Activated CD8-positive, alpha-beta T cell treated with anti-CD3 and anti-CD28 coated beads, Interleukin-2, amount 10 ng/mL, durations not matched to agents 7 days and 5 days (primary cell): ENCODE results near the gene HMGCS2. TPM values are rescaled to one million over a fixed set of nuclear protein-coding genes. Genes with fewer than 3 reads are reported as not detected.
A peak's percentile ranks its signal among the peaks of the same experiment; 100 is the strongest.

Source experiments
- ATAC-seq: fragments of 150-1000 bp; cut with Tn5 transposase; one replicate; pipeline ENCODE4 v1.10.0; 2021; ENCODE audit warnings: moderate library complexity
- CTCF ChIA-PET: fragments of 350-600 bp; sonication (Branson Sonifier 250); formaldehyde crosslinking; loops from one replicate; lab custom pipeline; 2021; ENCODE audit warnings: antibody characterized with exemption; lab: Charles Lee
- POLR2A ChIA-PET: fragments of 350-600 bp; sonication (Branson Sonifier 250); formaldehyde crosslinking; loops from one replicate; lab custom pipeline; 2021; ENCODE audit warnings: antibody characterized with exemption; lab: Charles Lee
- DNase-seq: peaks from one replicate; pipeline ENCODE4 v3.0.0-alpha.2; 2020
- H3K27ac Mint-ChIP-seq: one replicate; pipeline ENCODE4 v1.8.0; 2021; ENCODE audit warnings: mild to moderate bottlenecking, mixed read lengths
- H3K27me3 Mint-ChIP-seq: one replicate; pipeline ENCODE4 v1.8.0; 2021; ENCODE audit warnings: low read depth, mixed read lengths
- H3K36me3 Mint-ChIP-seq: one replicate; pipeline ENCODE4 v1.8.0; 2021; ENCODE audit warnings: low read depth, mixed read lengths
- H3K4me1 Mint-ChIP-seq: one replicate; pipeline ENCODE4 v1.8.0; 2021; ENCODE audit warnings: low read depth, mixed read lengths
- H3K4me3 Mint-ChIP-seq: one replicate; pipeline ENCODE4 v1.8.0; 2021; ENCODE audit warnings: mild to moderate bottlenecking, mixed read lengths
- H3K9me3 Mint-ChIP-seq: one replicate; pipeline ENCODE4 v1.8.0; 2022; ENCODE audit warnings: mixed read lengths; ENCODE audit not compliant: insufficient read depth
- total RNA-seq, 2 experiments: library from RNA; stranded (reverse); gene quantifications; one replicate each; pipeline ENCODE4 v1.2.3, GENCODE V29; 2021

HMGCS2 gene
- total RNA-seq, 2 experiments from 2014 or later: not detected

- POLR2A ChIA-PET: no interaction called here
These were observed 40.7 kb downstream of the HMGCS2 start for GRCh38 chr1:119727991-119728390.

DNA sequence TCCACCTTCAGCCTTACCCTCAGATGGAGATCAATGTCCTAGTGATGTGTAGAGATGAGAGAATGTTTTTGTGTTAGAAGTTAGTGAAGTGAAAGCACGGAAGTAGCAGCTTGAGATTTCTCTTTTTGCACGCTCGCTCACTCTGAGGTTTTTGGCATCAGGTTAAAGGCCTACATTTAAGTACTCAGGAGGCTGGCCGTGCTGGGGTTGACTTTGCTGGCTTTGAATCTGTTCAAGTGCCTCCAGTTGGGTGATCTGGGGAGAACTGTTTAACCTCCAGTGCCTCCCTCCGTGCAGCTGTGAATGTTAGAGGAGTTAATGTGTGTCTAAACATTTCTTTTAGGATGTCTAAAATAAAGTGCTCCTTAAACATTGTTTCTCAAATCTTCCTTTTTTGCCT, 43.1 kb downstream of the HMGCS2 start:
- H3K36me3 Mint-ChIP-seq: peaks cover 79% of the 10 kb centered on the region
- H3K27me3 Mint-ChIP-seq: no peaks in the 10 kb centered on the region
- POLR2A ChIA-PET: no interaction called here
- H3K9me3 Mint-ChIP-seq: no peaks in the 10 kb centered on the region
- CTCF ChIA-PET: interaction anchor here (1.2 kb wide), 1 partner anchor 18 kb away, joined by 4 read pairs; no protein-coding TSS in a partner anchor
- ATAC-seq (no peak), DNase-seq (no peak)
- peaks cover 2% of the 10 kb centered on the region for H3K4me1 Mint-ChIP-seq
- H3K4me3 Mint-ChIP-seq: no peak overlapping the region
- H3K27ac Mint-ChIP-seq: peak overlapping the region; percentile 43

More at GRCh38 chr1:119727991-119728390, 40.7 kb downstream of the HMGCS2 start:
- Mint-ChIP-seq H3K4me1 (no peaks in the 10 kb centered on the region), H3K27me3 (no peaks in the 10 kb centered on the region), H3K4me3 (no peak overlapping the region), H3K27ac (no peak overlapping the region), H3K9me3 (no peaks in the 10 kb centered on the region), H3K36me3 (peaks cover 73% of the 10 kb centered on the region)
- CTCF ChIA-PET: interaction anchor here (0.9 to 1.3 kb wide), 2 partner anchors 17 to 21 kb away, joined by 3 to 4 read pairs; no protein-coding TSS in a partner anchor
- no peak for ATAC-seq
- no peak for DNase-seq

- Mint-ChIP-seq H3K27ac (peak overlapping the region; percentile 39), H3K4me3 (no peak overlapping the region), H3K4me1 (peaks cover 2% of the 10 kb centered on the region), H3K36me3 (peaks cover 78% of the 10 kb centered on the region), H3K9me3 (no peaks in the 10 kb centered on the region), H3K27me3 (no peaks in the 10 kb centered on the region)
- ATAC-seq (no peak), DNase-seq (no peak)
- ChIA-PET POLR2A (interaction anchor here (1.9 kb wide), 1 partner anchor 13 kb away, joined by 6 read pairs; the partner anchor contains the start of gene PHGDH), CTCF (interaction anchor here (0.9 to 1.2 kb wide), 3 partner anchors 19 to 84 kb away, joined by 3 to 4 read pairs (median 3); partner anchors contain the start of gene ZNF697)
These were observed 44.0 kb downstream of the HMGCS2 start for GRCh38 chr1:119724611-119725218.

GRCh38 chr1:119721896-119722295, 46.8 kb downstream of the HMGCS2 start:
- no peak for ATAC-seq
- H3K27me3 Mint-ChIP-seq: no peaks in the 10 kb centered on the region
- ChIA-PET CTCF (no interaction called here), POLR2A (no interaction called here)
- H3K4me1 Mint-ChIP-seq: peaks cover 12% of the 10 kb centered on the region
- peak overlapping the region; percentile 12 for H3K27ac Mint-ChIP-seq
- H3K9me3 Mint-ChIP-seq: no peaks in the 10 kb centered on the region
- no peak overlapping the region for H3K4me3 Mint-ChIP-seq
- no peak for DNase-seq
- H3K36me3 Mint-ChIP-seq: peaks cover 63% of the 10 kb centered on the region

DNA sequence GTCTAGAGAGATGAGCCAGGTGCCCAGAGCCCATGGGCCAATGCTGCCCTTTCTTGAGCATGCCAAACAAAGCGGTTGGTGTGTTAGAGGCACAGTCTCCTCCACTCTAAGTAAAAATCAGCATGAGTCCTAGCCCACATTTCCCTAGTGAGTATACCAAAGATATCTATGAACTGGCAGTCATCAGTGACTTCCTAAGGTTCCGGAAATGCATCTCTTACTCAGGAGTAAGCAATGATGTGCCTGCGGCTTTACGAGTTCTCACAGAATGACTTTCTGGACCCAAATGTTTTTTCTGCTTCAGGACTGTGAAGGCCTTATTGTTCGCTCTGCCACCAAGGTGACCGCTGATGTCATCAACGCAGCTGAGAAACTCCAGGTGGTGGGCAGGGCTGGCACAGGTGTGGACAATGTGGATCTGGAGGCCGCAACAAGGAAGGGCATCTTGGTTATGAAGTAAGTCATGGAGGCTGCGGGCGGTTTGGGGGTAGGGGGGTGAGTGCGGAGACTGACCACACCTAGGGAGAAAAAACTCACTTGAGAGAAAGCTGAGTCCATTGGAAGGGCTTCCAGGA, 47.8 kb downstream of the HMGCS2 start:
- DNase-seq (no peak), ATAC-seq (no peak)
- Mint-ChIP-seq H3K27me3 (no peaks in the 10 kb centered on the region), H3K36me3 (peaks cover 67% of the 10 kb centered on the region), H3K27ac (no peak overlapping the region), H3K4me3 (no peak overlapping the region), H3K4me1 (peaks cover 20% of the 10 kb centered on the region), H3K9me3 (no peaks in the 10 kb centered on the region)
- ChIA-PET POLR2A (no interaction called here), CTCF (interaction anchor here (1.2 kb wide), 1 partner anchor 46 kb away, joined by 3 read pairs; no protein-coding TSS in a partner anchor)

DNA sequence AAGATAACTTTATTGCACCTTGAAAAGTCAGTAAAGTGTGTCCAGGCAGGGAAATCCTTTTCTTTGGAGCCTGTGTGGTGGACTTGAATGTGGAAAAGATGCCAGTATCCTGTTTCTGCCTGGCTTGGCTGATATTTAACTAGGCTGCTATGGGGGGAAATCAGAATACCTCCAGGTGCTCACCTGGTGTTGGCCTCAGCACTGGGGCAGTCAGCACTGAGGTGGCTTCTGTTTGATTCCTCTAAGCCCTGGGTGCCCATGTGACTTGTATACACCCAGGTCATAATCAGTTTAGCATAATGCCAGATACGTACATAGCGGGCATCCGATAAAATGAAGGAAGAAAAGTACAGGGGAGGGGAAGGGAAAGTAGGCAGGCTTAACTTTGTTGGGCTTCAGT, 49.7 kb downstream of the HMGCS2 start:
- CTCF ChIA-PET: no interaction called here
- Mint-ChIP-seq H3K4me3 (no peak overlapping the region), H3K27me3 (no peaks in the 10 kb centered on the region), H3K4me1 (peaks cover 38% of the 10 kb centered on the region), H3K36me3 (peaks cover 63% of the 10 kb centered on the region), H3K27ac (no peak overlapping the region), H3K9me3 (no peaks in the 10 kb centered on the region)
- POLR2A ChIA-PET: no interaction called here
- DNase-seq: no peak
- ATAC-seq: no peak

DNA sequence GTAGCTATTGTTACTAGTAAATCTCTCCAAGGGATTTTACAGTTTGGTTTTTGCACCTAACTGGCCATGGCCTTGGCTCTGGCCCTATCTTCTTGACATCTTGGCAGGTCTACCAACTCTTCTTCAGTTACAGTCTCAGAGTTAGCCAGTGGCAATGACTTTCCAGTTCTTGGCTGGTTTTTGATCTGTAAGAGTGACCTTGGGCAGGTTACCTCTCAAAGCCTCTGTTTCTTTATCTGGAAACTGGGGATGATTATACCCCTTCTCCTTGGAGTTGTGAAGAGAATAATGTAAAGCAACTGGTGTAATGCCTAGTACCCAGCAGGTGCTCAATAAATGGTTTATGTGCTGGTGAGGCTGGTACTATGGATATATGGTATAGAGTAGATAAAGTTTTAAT, 50.3 kb downstream of the HMGCS2 start:
- ATAC-seq: no peak
- POLR2A ChIA-PET: no interaction called here
- Mint-ChIP-seq H3K27me3 (no peaks in the 10 kb centered on the region), H3K4me1 (peaks cover 44% of the 10 kb centered on the region), H3K36me3 (peaks cover 63% of the 10 kb centered on the region), H3K9me3 (no peaks in the 10 kb centered on the region), H3K4me3 (no peak overlapping the region), H3K27ac (no peak overlapping the region)
- DNase-seq: no peak
- CTCF ChIA-PET: interaction anchor here (0.8 kb wide), 1 partner anchor 27 kb away, joined by 3 read pairs; no protein-coding TSS in a partner anchor

DNA sequence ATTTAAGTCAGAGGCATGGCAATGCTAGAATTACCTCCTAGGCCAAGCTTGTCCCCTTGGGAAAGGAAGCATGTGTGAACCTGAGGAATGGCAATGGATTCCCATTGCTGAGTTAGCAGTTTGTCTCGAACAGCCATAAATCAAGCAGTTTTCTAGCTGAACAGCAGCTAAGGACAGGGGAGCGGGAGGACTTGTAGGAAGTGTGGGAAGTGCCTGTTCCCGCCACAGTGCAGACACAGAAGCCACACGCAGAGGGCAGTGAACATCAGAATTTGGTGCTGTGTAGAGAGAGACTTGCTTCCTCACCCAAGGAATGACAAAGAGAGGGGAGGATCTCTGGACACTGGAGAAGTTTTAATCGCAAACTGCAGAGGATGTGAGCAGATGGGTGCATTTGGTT, 53.2 kb downstream of the HMGCS2 start:
- Mint-ChIP-seq H3K27me3 (peaks cover 3% of the 10 kb centered on the region), H3K4me1 (peaks cover 50% of the 10 kb centered on the region), H3K9me3 (no peaks in the 10 kb centered on the region), H3K4me3 (peak overlapping the region; percentile 19), H3K27ac (peak overlapping the region; percentile 60), H3K36me3 (peaks cover 50% of the 10 kb centered on the region)
- DNase-seq (no peak), ATAC-seq (no peak)
- CTCF ChIA-PET: interaction anchor here (1.0 kb wide), 1 partner anchor 40 kb away, joined by 5 read pairs; no protein-coding TSS in a partner anchor
- POLR2A ChIA-PET: no interaction called here

DNA sequence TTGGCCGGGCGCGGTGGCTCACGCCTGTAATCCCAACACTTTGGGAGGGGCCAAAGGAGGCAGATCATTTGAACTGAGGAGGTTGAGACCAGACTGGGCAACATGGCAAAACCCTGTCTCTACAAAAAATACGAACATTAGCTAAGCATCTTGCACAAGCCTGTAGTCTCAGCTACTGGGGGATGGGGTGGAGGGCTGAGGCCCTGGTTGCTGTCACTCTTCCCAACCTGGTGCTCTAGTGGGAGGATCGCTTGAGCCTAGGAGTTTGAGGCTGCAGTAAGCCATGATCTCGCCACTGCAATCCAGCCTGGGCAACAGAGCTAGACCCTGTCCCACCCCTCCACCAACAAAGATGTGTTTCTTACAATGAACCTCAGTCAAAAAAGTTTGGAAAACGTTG, 54.1 kb downstream of the HMGCS2 start:
- no peaks in the 10 kb centered on the region for H3K9me3 Mint-ChIP-seq
- H3K4me1 Mint-ChIP-seq: peaks cover 50% of the 10 kb centered on the region
- ChIA-PET POLR2A (no interaction called here), CTCF (interaction anchor here (1.0 kb wide), 2 partner anchors 29 to 103 kb away, joined by 3 read pairs; no protein-coding TSS in a partner anchor)
- DNase-seq (no peak), ATAC-seq (no peak)
- peak overlapping the region; percentile 89 for H3K4me3 Mint-ChIP-seq
- H3K27me3 Mint-ChIP-seq: peaks cover 10% of the 10 kb centered on the region
- H3K36me3 Mint-ChIP-seq: peaks cover 45% of the 10 kb centered on the region
- H3K27ac Mint-ChIP-seq: no peak overlapping the region

GRCh38 chr1:119713749-119714456, 54.8 kb downstream of the HMGCS2 start:
- H3K4me3 Mint-ChIP-seq: peak overlapping the region; percentile 89
- POLR2A ChIA-PET: no interaction called here
- H3K36me3 Mint-ChIP-seq: peaks cover 45% of the 10 kb centered on the region
- no peak for ATAC-seq
- H3K4me1 Mint-ChIP-seq: peaks cover 50% of the 10 kb centered on the region
- H3K9me3 Mint-ChIP-seq: no peaks in the 10 kb centered on the region
- H3K27ac Mint-ChIP-seq: peak overlapping the region; percentile 40
- CTCF ChIA-PET: interaction anchor here (1.0 kb wide), 1 partner anchor 103 kb away, joined by 3 read pairs; no protein-coding TSS in a partner anchor
- no peak for DNase-seq
- H3K27me3 Mint-ChIP-seq: peaks cover 14% of the 10 kb centered on the region

DNA sequence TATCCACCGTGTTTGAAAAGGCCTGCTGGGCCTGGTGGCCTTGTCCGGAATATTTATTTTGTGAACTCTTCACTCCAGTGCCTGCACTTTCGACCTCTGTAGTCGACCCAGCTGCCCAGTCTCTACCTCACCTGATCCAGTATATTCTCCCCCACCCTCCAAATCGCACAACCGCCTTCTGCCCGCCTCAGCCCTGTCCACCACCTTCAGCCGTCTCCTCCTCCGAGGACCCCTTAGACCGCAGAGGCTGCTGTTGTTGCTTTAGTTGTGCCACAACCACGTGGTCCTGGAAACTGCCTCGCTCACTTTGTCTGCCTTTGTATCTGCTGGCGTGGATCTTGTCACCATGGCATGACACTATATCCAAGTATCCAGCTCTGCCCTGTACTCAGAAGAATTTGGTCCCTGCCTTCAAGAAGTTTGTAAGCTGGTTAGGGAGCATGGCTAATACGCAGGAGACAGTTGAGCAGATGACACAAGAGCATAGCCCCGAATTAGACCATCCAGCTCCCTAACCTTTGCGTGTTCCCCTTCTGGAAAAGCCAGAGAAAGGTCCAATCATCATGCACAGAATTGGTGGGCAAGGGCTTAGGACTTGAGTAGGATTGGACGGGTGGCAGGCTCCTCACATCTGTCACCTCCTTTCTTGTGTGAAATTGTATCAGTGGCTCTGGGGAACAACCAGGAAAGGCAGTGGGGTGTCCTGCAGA, 55.5 kb downstream of the HMGCS2 start:
- Mint-ChIP-seq H3K4me3 (peak overlapping the region; percentile 89), H3K27ac (peak overlapping the region; percentile 85), H3K9me3 (no peaks in the 10 kb centered on the region), H3K27me3 (peaks cover 20% of the 10 kb centered on the region), H3K36me3 (peaks cover 40% of the 10 kb centered on the region), H3K4me1 (peaks cover 46% of the 10 kb centered on the region)
- ChIA-PET POLR2A (no interaction called here), CTCF (interaction anchor here (3.4 kb wide), 1 partner anchor 38 kb away, joined by 16 read pairs; no protein-coding TSS in a partner anchor)
- ATAC-seq (no peak), DNase-seq (peak; percentile 29)
